ENCODE measurements around the gene INTS1. TPM values are rescaled to one million over a fixed set of nuclear protein-coding genes. Genes with fewer than 3 reads are reported as not detected.
"Not testable (repeated sequence)": the region's sequence is repeated elsewhere in the genome, so short reads cannot be mapped to it uniquely, and the experiment has no call there.

INTS1 gene
- total RNA-seq, 2 experiments from 2014 or later, result 105 to 112 TPM

DNA sequence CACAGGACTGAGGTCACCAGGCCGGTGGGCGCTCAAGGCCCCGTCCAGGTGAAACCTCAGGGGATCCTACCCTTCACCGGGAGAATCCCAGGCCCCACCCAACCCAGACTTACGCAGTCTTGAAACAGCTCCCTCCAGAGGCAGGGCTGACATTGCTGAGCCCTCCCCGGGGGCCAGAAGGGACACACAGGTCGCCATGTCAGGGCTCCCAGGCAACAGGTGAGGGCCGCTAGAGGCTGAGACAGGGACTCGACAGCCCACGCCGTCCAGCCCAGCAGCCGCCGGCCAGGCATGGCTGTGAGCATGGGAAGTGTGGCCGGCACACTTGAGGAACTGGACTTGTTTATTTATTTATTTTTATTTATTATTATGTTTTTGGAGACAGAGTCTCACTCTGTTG lies 55.2 kb downstream of the INTS1 start:
- ATAC-seq, result no peak

DNA sequence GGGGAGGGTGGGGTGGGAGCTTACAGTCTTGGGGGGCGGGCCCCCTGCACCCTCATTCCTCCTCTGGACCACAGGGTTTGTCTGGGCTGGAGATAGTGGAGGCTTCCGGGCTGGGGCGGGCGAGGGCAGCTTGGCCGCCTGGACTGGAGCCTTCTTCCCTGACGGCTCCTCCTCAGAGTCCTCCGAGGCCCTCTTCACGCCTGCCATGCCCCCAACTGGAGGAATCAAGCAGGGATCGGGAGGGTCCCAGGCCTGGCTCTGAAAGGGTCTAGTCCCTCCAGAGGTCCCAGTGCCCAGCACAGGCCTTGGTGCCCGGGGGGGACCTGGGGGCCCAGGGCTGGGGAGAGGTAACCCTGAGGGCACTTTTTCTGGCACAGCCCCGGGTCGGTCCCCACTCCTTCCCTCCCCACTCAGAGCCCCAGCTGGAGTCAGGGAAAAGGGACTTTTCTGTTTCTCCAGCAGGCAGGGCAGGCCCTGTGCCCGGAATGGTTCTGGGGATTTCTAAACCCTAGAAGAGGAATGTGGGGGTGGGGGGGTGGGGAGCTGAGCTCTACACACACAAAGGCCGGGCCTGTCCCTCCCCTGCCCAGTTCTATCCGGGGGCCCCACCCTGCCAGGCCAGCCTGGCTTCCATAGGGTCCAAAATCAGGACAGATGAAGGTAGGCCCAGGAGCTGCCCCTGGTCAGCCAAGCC lies 56.5 kb downstream of the INTS1 start:
- DNase-seq (no peak), ATAC-seq (no peak)
- no peaks in the 10 kb centered on the region for H3K9me3 Mint-ChIP-seq (ENCODE audit: insufficient read depth)
- no peaks in the 10 kb centered on the region for H3K36me3 Mint-ChIP-seq (ENCODE audit: low read depth)
- H3K27ac Mint-ChIP-seq, result no peak overlapping the region
- H3K27me3 Mint-ChIP-seq (ENCODE audit: low read depth), result no peaks in the 10 kb centered on the region
- H3K4me1 Mint-ChIP-seq (ENCODE audit: low read depth), result no peaks in the 10 kb centered on the region
- no peak overlapping the region for H3K4me3 Mint-ChIP-seq
- ChIA-PET CTCF (no interaction called here), POLR2A (no interaction called here)

More for the DNA sequence above, 55.2 kb downstream of the INTS1 start:
- no peak overlapping the region for H3K4me3 Mint-ChIP-seq
- H3K4me1 Mint-ChIP-seq (ENCODE audit: low read depth), result no peaks in the 10 kb centered on the region
- H3K27ac Mint-ChIP-seq, result no peak overlapping the region
- H3K36me3 Mint-ChIP-seq (ENCODE audit: low read depth), result no peaks in the 10 kb centered on the region
- POLR2A ChIA-PET, result no interaction called here
- no peak for DNase-seq
- no peaks in the 10 kb centered on the region for H3K27me3 Mint-ChIP-seq (ENCODE audit: low read depth)
- no peaks in the 10 kb centered on the region for H3K9me3 Mint-ChIP-seq (ENCODE audit: insufficient read depth)
- CTCF ChIA-PET, result interaction anchor here (0.6 to 1.5 kb wide), 3 partner anchors 17 to 574 kb away, joined by 3 to 5 read pairs (median 4); no protein-coding TSS in a partner anchor

GRCh38 chr7:1447112-1447511 lies 57.1 kb downstream of the INTS1 start:
- H3K36me3 Mint-ChIP-seq (ENCODE audit: low read depth), result no peaks in the 10 kb centered on the region
- POLR2A ChIA-PET, result no interaction called here
- ATAC-seq (peak; percentile 27), DNase-seq (no peak)
- H3K27me3 Mint-ChIP-seq (ENCODE audit: low read depth), result no peaks in the 10 kb centered on the region
- CTCF ChIA-PET, result no interaction called here
- H3K4me1 Mint-ChIP-seq (ENCODE audit: low read depth), result no peaks in the 10 kb centered on the region
- H3K9me3 Mint-ChIP-seq (ENCODE audit: insufficient read depth), result no peaks in the 10 kb centered on the region
- no peak overlapping the region for H3K4me3 Mint-ChIP-seq
- no peak overlapping the region for H3K27ac Mint-ChIP-seq

- ATAC-seq (peak; percentile 34), DNase-seq (no peak)
- H3K9me3 Mint-ChIP-seq (ENCODE audit: insufficient read depth), result no peaks in the 10 kb centered on the region
- CTCF ChIA-PET, result no interaction called here
- POLR2A ChIA-PET, result no interaction called here
- H3K4me1 Mint-ChIP-seq (ENCODE audit: low read depth), result no peaks in the 10 kb centered on the region
- H3K27me3 Mint-ChIP-seq (ENCODE audit: low read depth), result no peaks in the 10 kb centered on the region
- H3K4me3 Mint-ChIP-seq, result no peak overlapping the region
- no peak overlapping the region for H3K27ac Mint-ChIP-seq
- H3K36me3 Mint-ChIP-seq (ENCODE audit: low read depth), result no peaks in the 10 kb centered on the region
Measured at GRCh38 chr7:1446620-1447032, 57.6 kb downstream of the INTS1 start.

DNA sequence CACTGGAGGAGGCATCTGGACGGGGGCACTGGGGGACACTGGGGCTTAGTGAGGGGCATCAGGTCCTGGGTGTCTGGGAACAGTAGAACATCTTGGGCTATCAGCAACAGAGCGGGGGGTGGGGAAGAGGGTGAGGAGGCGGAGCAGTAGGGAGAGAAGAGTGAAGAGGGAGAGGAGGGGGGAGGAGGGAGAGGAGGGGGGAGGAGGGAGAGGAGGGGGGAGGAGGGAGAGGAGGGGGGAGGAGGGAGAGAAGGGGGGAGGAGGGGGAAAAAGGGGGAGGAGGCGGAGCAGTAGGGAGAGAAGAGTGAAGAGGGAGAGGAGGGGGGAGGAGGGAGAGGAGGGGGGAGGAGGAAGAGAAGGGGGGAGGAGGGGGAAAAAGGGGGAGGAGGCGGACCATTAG lies 58.2 kb downstream of the INTS1 start:
- H3K27ac Mint-ChIP-seq; ATAC-seq; H3K36me3 Mint-ChIP-seq (ENCODE audit: low read depth); POLR2A ChIA-PET; H3K4me3 Mint-ChIP-seq; H3K9me3 Mint-ChIP-seq (ENCODE audit: insufficient read depth); DNase-seq; H3K27me3 Mint-ChIP-seq (ENCODE audit: low read depth); CTCF ChIA-PET; H3K4me1 Mint-ChIP-seq (ENCODE audit: low read depth): not testable (repeated sequence)

GRCh38 chr7:1445341-1445740 lies 58.8 kb downstream of the INTS1 start:
- H3K4me3 Mint-ChIP-seq, result no peak overlapping the region
- ChIA-PET CTCF (no interaction called here), POLR2A (no interaction called here)
- no peaks in the 10 kb centered on the region for H3K4me1 Mint-ChIP-seq (ENCODE audit: low read depth)
- H3K27ac Mint-ChIP-seq, result no peak overlapping the region
- no peaks in the 10 kb centered on the region for H3K36me3 Mint-ChIP-seq (ENCODE audit: low read depth)
- no peaks in the 10 kb centered on the region for H3K9me3 Mint-ChIP-seq (ENCODE audit: insufficient read depth)
- ATAC-seq (no peak), DNase-seq (no peak)
- no peaks in the 10 kb centered on the region for H3K27me3 Mint-ChIP-seq (ENCODE audit: low read depth)

GRCh38 chr7:1444925-1445322 lies 59.3 kb downstream of the INTS1 start:
- CTCF ChIA-PET, result no interaction called here

DNA sequence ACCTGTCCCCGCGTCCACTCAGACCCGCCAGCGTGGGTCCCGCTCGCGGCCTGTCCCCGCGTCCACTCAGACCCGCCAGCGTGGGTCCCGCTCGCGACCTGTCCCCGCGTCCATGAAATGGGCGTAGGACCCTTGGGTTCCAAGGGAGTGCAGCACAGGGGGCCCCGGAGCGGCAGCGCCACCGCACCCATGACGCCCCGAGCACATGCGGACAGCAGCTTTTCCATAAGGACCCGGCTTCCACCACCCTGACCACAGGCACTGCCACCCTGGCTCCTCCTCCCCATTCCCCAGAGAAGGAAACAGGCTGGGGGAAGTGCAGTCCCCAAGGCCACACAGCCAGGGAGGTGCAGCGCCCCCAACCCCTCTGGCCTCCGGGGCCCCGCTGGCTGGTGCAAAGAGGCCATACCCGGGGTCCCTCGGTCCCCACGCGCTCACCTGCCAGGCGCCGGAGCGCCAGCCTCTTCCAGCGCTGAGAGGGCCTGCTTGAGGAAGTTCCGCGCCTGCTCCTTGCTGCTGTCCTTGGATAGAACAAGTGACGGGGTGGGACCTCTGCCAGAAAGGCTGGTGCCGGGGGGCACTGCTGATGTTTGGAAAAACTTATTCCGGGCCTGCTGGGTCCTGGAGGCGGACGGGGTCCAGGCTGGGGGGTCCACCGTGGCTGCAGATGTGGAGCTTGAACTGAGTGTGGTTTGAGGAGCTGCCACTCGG lies 59.8 kb downstream of the INTS1 start:
- CTCF ChIA-PET, result no interaction called here
- Mint-ChIP-seq H3K27me3 (ENCODE audit: low read depth) (no peaks in the 10 kb centered on the region), H3K4me3 (no peak overlapping the region), H3K27ac (no peak overlapping the region), H3K9me3 (ENCODE audit: insufficient read depth) (no peaks in the 10 kb centered on the region), H3K4me1 (ENCODE audit: low read depth) (no peaks in the 10 kb centered on the region), H3K36me3 (ENCODE audit: low read depth) (no peaks in the 10 kb centered on the region)
- POLR2A ChIA-PET, result no interaction called here
- DNase-seq (no peak), ATAC-seq (no peak)

More at GRCh38 chr7:1444925-1445322, 59.3 kb downstream of the INTS1 start:
- no peaks in the 10 kb centered on the region for H3K36me3 Mint-ChIP-seq (ENCODE audit: low read depth)
- H3K9me3 Mint-ChIP-seq (ENCODE audit: insufficient read depth), result no peaks in the 10 kb centered on the region
- no peaks in the 10 kb centered on the region for H3K27me3 Mint-ChIP-seq (ENCODE audit: low read depth)
- H3K27ac Mint-ChIP-seq, result no peak overlapping the region
- DNase-seq (no peak), ATAC-seq (no peak)
- no peak overlapping the region for H3K4me3 Mint-ChIP-seq
- H3K4me1 Mint-ChIP-seq (ENCODE audit: low read depth), result no peaks in the 10 kb centered on the region
- POLR2A ChIA-PET, result no interaction called here

DNA sequence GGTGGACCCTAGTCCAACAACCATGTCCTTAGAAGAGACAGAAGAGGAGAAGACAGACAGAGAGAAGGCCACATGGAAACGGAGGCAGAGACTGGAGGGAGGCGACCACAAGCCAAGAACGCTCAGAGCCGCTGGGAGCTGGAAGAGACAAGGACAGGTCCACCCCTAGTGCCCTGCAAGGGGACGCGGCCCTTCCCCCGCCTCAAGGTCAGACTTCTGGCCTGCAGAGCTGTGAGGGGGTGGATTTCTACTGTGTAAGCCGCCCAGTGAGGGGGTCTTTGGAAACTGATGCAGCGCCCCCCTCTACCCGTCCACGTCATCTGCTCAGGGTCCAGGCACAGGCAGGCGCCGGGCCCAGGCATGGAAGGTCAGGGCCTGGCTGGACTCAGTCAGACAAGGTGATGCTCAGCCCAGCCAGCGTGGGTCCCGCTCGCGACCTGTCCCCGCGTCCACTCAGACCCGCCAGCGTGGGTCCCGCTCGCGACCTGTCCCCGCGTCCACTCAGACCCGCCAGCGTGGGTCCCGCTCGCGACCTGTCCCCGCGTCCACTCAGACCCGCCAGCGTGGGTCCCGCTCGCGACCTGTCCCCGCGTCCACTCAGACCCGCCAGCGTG lies 60.5 kb downstream of the INTS1 start:
- ATAC-seq; H3K27me3 Mint-ChIP-seq (ENCODE audit: low read depth); DNase-seq; CTCF ChIA-PET; H3K4me1 Mint-ChIP-seq (ENCODE audit: low read depth); H3K27ac Mint-ChIP-seq; H3K36me3 Mint-ChIP-seq (ENCODE audit: low read depth); POLR2A ChIA-PET; H3K9me3 Mint-ChIP-seq (ENCODE audit: insufficient read depth); H3K4me3 Mint-ChIP-seq: not testable (repeated sequence)

- Mint-ChIP-seq H3K4me3 (no peak overlapping the region), H3K27me3 (ENCODE audit: low read depth) (no peaks in the 10 kb centered on the region), H3K4me1 (ENCODE audit: low read depth) (no peaks in the 10 kb centered on the region), H3K27ac (no peak overlapping the region), H3K36me3 (ENCODE audit: low read depth) (no peaks in the 10 kb centered on the region), H3K9me3 (ENCODE audit: insufficient read depth) (no peaks in the 10 kb centered on the region)
- ATAC-seq (no peak), DNase-seq (no peak)
- ChIA-PET CTCF (no interaction called here), POLR2A (no interaction called here)
Measured at GRCh38 chr7:1442355-1443124, 61.6 kb downstream of the INTS1 start.

GRCh38 chr7:1441615-1442354 lies 62.4 kb downstream of the INTS1 start:
- H3K36me3 Mint-ChIP-seq (ENCODE audit: low read depth), result no peaks in the 10 kb centered on the region
- ATAC-seq (no peak), DNase-seq (no peak)
- no peak overlapping the region for H3K27ac Mint-ChIP-seq
- ChIA-PET POLR2A (no interaction called here), CTCF (interaction anchor here (1.3 kb wide), 1 partner anchor 9 kb away, joined by 5 read pairs; no protein-coding TSS in a partner anchor)
- H3K4me3 Mint-ChIP-seq, result no peak overlapping the region
- no peaks in the 10 kb centered on the region for H3K4me1 Mint-ChIP-seq (ENCODE audit: low read depth)
- H3K27me3 Mint-ChIP-seq (ENCODE audit: low read depth), result no peaks in the 10 kb centered on the region
- no peaks in the 10 kb centered on the region for H3K9me3 Mint-ChIP-seq (ENCODE audit: insufficient read depth)

All from activated CD8-positive, alpha-beta T cell treated with anti-CD3 and anti-CD28 coated beads, Interleukin-2, amount 10 ng/mL, durations not matched to agents 7 days and 5 days (primary cell).